ENCODE results near the gene PJA1. TPM values are rescaled to one million over a fixed set of nuclear protein-coding genes. Genes with fewer than 3 reads are reported as not detected.

The PJA1 gene
- total RNA-seq, 2 experiments from 2014 or later: 36.5 to 37.6 TPM

GRCh38 chrX:69162361-69162865 is 2.8 kb downstream of the PJA1 start:
- ATAC-seq (ENCODE audit: poor library complexity) (no peak), DNase-seq (peak in 3 of 14 experiments; percentile 11 to 57 (median 31))
- Histone ChIP-seq H3K27ac (ENCODE audit: low read depth in 1 of 2, low read length in 2 of 2) (no peak overlapping the region), H3K4me3 (ENCODE audit: low read length) (no peak overlapping the region), H3K9me3 (ENCODE audit: control insufficient read depth in 1 of 2, insufficient read depth in 1 of 2, low read length in 2 of 2) (no peaks in the 10 kb centered on the region), H3K27me3 (ENCODE audit: control insufficient read depth in 1 of 2, insufficient read depth in 2 of 2, low read length in 2 of 2) (no peaks in the 10 kb centered on the region), H3K36me3 (ENCODE audit: insufficient read depth, low read length) (peaks cover 6% of the 10 kb centered on the region), H3K4me1 (ENCODE audit: insufficient read depth, low read length) (peaks cover 18% of the 10 kb centered on the region)
- H3K27ac Mint-ChIP-seq: peak overlapping the region; percentile 90
- H3K9me3 Mint-ChIP-seq: no peaks in the 10 kb centered on the region
- TF ChIP-seq CTCF (IDR thresholded peaks at IDR 0.05): no peak
- POLR2A ChIA-PET: no interaction called here
- H3K4me1 Mint-ChIP-seq (ENCODE audit: low read depth): peaks cover 45% of the 10 kb centered on the region
- CTCF ChIA-PET: no interaction called here
- intact Hi-C loops (cut with DNase I, micrococcal nuclease): loop anchor here in 1 of 2 experiments (10.0 kb wide), 1 partner anchor 972 kb away; the partner anchor contains the start of gene IGBP1
- no peaks in the 10 kb centered on the region for H3K27me3 Mint-ChIP-seq
- peak overlapping the region; percentile 75 for H3K4me3 Mint-ChIP-seq
- peaks cover 44% of the 10 kb centered on the region for H3K36me3 Mint-ChIP-seq (ENCODE audit: low read depth)

- no peak overlapping the region for H3K4me3 Mint-ChIP-seq
- H3K36me3 ChIP-seq (ENCODE audit: insufficient read depth, low read length): peaks cover 6% of the 10 kb centered on the region
- H3K4me1 ChIP-seq (ENCODE audit: insufficient read depth, low read length): peaks cover 18% of the 10 kb centered on the region
- H3K27ac ChIP-seq (ENCODE audit: low read depth in 1 of 2, low read length in 2 of 2): no peak overlapping the region
- H3K36me3 Mint-ChIP-seq (ENCODE audit: low read depth): peaks cover 44% of the 10 kb centered on the region
- intact Hi-C loops (cut with DNase I, micrococcal nuclease): loop anchor here in 1 of 2 experiments (10.0 kb wide), 1 partner anchor 973 kb away; the partner anchor contains the start of gene IGBP1
- no peaks in the 10 kb centered on the region for H3K9me3 Mint-ChIP-seq
- ATAC-seq (ENCODE audit: poor library complexity): no peak
- no peak overlapping the region for H3K4me3 ChIP-seq (ENCODE audit: low read length)
- no peak for TF ChIP-seq CTCF (IDR thresholded peaks at IDR 0.05)
- POLR2A ChIA-PET: no interaction called here
- no peak for DNase-seq
- H3K27ac Mint-ChIP-seq: peak overlapping the region; percentile 90
- H3K9me3 ChIP-seq (ENCODE audit: control insufficient read depth in 1 of 2, insufficient read depth in 1 of 2, low read length in 2 of 2): no peaks in the 10 kb centered on the region
- CTCF ChIA-PET: no interaction called here
- H3K27me3 ChIP-seq (ENCODE audit: control insufficient read depth in 1 of 2, insufficient read depth in 2 of 2, low read length in 2 of 2): no peaks in the 10 kb centered on the region
- no peaks in the 10 kb centered on the region for H3K27me3 Mint-ChIP-seq
- H3K4me1 Mint-ChIP-seq (ENCODE audit: low read depth): peaks cover 45% of the 10 kb centered on the region
Observed at GRCh38 chrX:69161786-69162349, 3.4 kb downstream of the PJA1 start.

GRCh38 chrX:69161371-69161770 is 3.9 kb downstream of the PJA1 start:
- Histone ChIP-seq H3K9me3 (ENCODE audit: control insufficient read depth in 1 of 2, insufficient read depth in 1 of 2, low read length in 2 of 2) (no peaks in the 10 kb centered on the region), H3K27ac (ENCODE audit: low read depth in 1 of 2, low read length in 2 of 2) (no peak overlapping the region), H3K36me3 (ENCODE audit: insufficient read depth, low read length) (peaks cover 6% of the 10 kb centered on the region), H3K4me3 (ENCODE audit: low read length) (no peak overlapping the region), H3K4me1 (ENCODE audit: insufficient read depth, low read length) (peaks cover 18% of the 10 kb centered on the region), H3K27me3 (ENCODE audit: control insufficient read depth in 1 of 2, insufficient read depth in 2 of 2, low read length in 2 of 2) (no peaks in the 10 kb centered on the region)
- ChIA-PET CTCF (no interaction called here), POLR2A (no interaction called here)
- no peak for TF ChIP-seq CTCF (IDR thresholded peaks at IDR 0.05)
- Mint-ChIP-seq H3K4me3 (no peak overlapping the region), H3K27me3 (no peaks in the 10 kb centered on the region), H3K27ac (no peak overlapping the region), H3K9me3 (no peaks in the 10 kb centered on the region), H3K4me1 (ENCODE audit: low read depth) (peaks cover 45% of the 10 kb centered on the region), H3K36me3 (ENCODE audit: low read depth) (peaks cover 44% of the 10 kb centered on the region)
- DNase-seq (no peak), ATAC-seq (ENCODE audit: poor library complexity) (no peak)
- intact Hi-C loops (cut with DNase I, micrococcal nuclease): loop anchor here in 1 of 2 experiments (10.0 kb wide), 1 partner anchor 973 kb away; the partner anchor contains the start of gene IGBP1
